CMK (cell line): ENCODE data around the gene NDN.
"Not testable (repeated sequence)": the region's sequence is repeated elsewhere in the genome, so short reads cannot be mapped to it uniquely, and the experiment has no call there.

ENCODE experiments used
- DNase-seq: peaks from one replicate; pipeline ENCODE4 v3.0.0-alpha.2; 2010; ENCODE audit warnings: low read depth

Gene NDN

GRCh38 chr15:23687143-23687470 is at the start of gene NDN:
Gene NDN, minus strand, starts transcription at chr15:23687305. Its CDS starts 88 bp downstream, at chr15:23687217.
- DNase-seq: no peak

- no peak for DNase-seq
Observed at GRCh38 chr15:23736033-23736673, 49.0 kb upstream of the NDN start.

GRCh38 chr15:23734862-23735261 is 47.8 kb upstream of the NDN start:
- DNase-seq: no peak

- not testable (repeated sequence) for DNase-seq
Observed at GRCh38 chr15:23713874-23714656, 27.0 kb upstream of the NDN start.

- DNase-seq: no peak
Observed at GRCh38 chr15:23708332-23708731, 21.2 kb upstream of the NDN start.

- no peak for DNase-seq
Observed at GRCh38 chr15:23695282-23695681, 8.2 kb upstream of the NDN start.

GRCh38 chr15:23694592-23694991 is 7.5 kb upstream of the NDN start:
- no peak for DNase-seq

- DNase-seq: no peak
Observed at GRCh38 chr15:23690450-23690852, 3.3 kb upstream of the NDN start.

GRCh38 chr15:23690015-23690414 is 2.9 kb upstream of the NDN start:
- no peak for DNase-seq

- no peak for DNase-seq
Observed at GRCh38 chr15:23686466-23687142, 501 bp downstream of the NDN start.

GRCh38 chr15:23671481-23671880 is 15.6 kb downstream of the NDN start:
- DNase-seq: no peak

- no peak for DNase-seq
Observed at GRCh38 chr15:23670970-23671369, 16.1 kb downstream of the NDN start.

GRCh38 chr15:23663232-23663631 is 23.9 kb downstream of the NDN start:
- no peak for DNase-seq

- no peak for DNase-seq
Observed at GRCh38 chr15:23648920-23649515, 38.1 kb downstream of the NDN start.

GRCh38 chr15:23647421-23648370 is 39.4 kb downstream of the NDN start, which contains the start of gene MAGEL2:
Gene MAGEL2, minus strand, starts transcription at chr15:23647867. Its CDS starts 125 bp downstream, at chr15:23647742.
- no peak for DNase-seq

GRCh38 chr15:23647001-23647295 is 40.2 kb downstream of the NDN start:
- no peak for DNase-seq

- no peak for DNase-seq
Observed at GRCh38 chr15:23646165-23647000, 40.7 kb downstream of the NDN start.

- DNase-seq: no peak
Observed at GRCh38 chr15:23645371-23646164, 41.5 kb downstream of the NDN start.

GRCh38 chr15:23644829-23645228 is 42.3 kb downstream of the NDN start:
- DNase-seq: no peak
